GM15510 (cell line): ENCODE data around the gene COPS9.

Experiments used
- POLR2A ChIP-seq: IDR thresholded peaks from 3 replicates; pipeline ENCODE4 v1.6.1; 2011; ENCODE audit warnings: borderline replicate concordance; ENCODE audit not compliant: insufficient read length; ENCODE audit errors: extremely low read depth

Gene COPS9

GRCh38 chr2:240126731-240127130, 9.4 kb downstream of the COPS9 start:
- TF ChIP-seq POLR2A, result no peak

GRCh38 chr2:240125742-240126141, 10.4 kb downstream of the COPS9 start:
- TF ChIP-seq POLR2A, result no peak

GRCh38 chr2:240124651-240125030, 11.5 kb downstream of the COPS9 start:
- TF ChIP-seq POLR2A, result no peak

- no peak for TF ChIP-seq POLR2A
Observed at GRCh38 chr2:240123821-240124650, 12.1 kb downstream of the COPS9 start.

- TF ChIP-seq POLR2A, result no peak
Observed at GRCh38 chr2:240121675-240122074, 14.4 kb downstream of the COPS9 start.

- no peak for TF ChIP-seq POLR2A
Observed at GRCh38 chr2:240121190-240121589, 14.9 kb downstream of the COPS9 start.

- TF ChIP-seq POLR2A, result no peak
Observed at GRCh38 chr2:240114233-240114632, 21.9 kb downstream of the COPS9 start.

GRCh38 chr2:240112914-240113690, 23.0 kb downstream of the COPS9 start:
- TF ChIP-seq POLR2A, result no peak

- no peak for TF ChIP-seq POLR2A
Observed at GRCh38 chr2:240111253-240111652, 24.9 kb downstream of the COPS9 start.

GRCh38 chr2:240109386-240109785, 26.7 kb downstream of the COPS9 start:
- TF ChIP-seq POLR2A, result no peak

GRCh38 chr2:240107477-240107796, 28.7 kb downstream of the COPS9 start:
- TF ChIP-seq POLR2A, result no peak

- no peak for TF ChIP-seq POLR2A
Observed at GRCh38 chr2:240106765-240107476, 29.2 kb downstream of the COPS9 start.

- no peak for TF ChIP-seq POLR2A
Observed at GRCh38 chr2:240105982-240106381, 30.1 kb downstream of the COPS9 start.

- TF ChIP-seq POLR2A, result no peak
Observed at GRCh38 chr2:240103136-240103535, 33.0 kb downstream of the COPS9 start.

- TF ChIP-seq POLR2A, result no peak
Observed at GRCh38 chr2:240098349-240098748, 37.8 kb downstream of the COPS9 start.

GRCh38 chr2:240095556-240096523, 40.3 kb downstream of the COPS9 start:
- TF ChIP-seq POLR2A, result no peak
